HEK293 (cell line): Measurements from ENCODE around the gene RBP2.

Experiments used
- CTCF ChIA-PET: fragments of 350-600 bp; formaldehyde crosslinking; extraction: SDS; loops from one replicate; lab custom pipeline; 2021; ENCODE audit warnings: antibody characterized with exemption; lab: Yijun Ruan, JAX
- POLR2A ChIA-PET: fragments of 300-600 bp; formaldehyde crosslinking; extraction: SDS; loops from one replicate; lab custom pipeline; 2020; ENCODE audit warnings: antibody characterized with exemption, inconsistent platforms; lab: Yijun Ruan, JAX
- H3K27ac ChIP-seq: fragments of 200-500 bp; sonication (Bioruptor generic); 2 replicates; pipeline ENCODE4 v1.5.1; 2014; ENCODE audit warnings: low read depth, low read length, control low read depth, inconsistent platforms; ENCODE audit errors: extremely low read depth
- H3K36me3 ChIP-seq, 2 experiments: fragments of 200-500 bp in 1 of 2; sonication (Bioruptor generic) in 1 of 2; 1 replicate in 1 of 2; 2 replicates in 1 of 2; pipeline ENCODE4 v1.5.1; 2014 to 2017; ENCODE audit warnings: inconsistent platforms in 2 of 2, low read length in 2 of 2; ENCODE audit not compliant: control insufficient read depth in 2 of 2, insufficient read depth in 1 of 2
- H3K4me1 ChIP-seq: fragments of 200-500 bp; sonication (Bioruptor generic); 2 replicates; pipeline ENCODE4 v1.5.1; 2014; ENCODE audit warnings: mild to moderate bottlenecking, low read length, inconsistent platforms; ENCODE audit not compliant: control insufficient read depth, insufficient read depth
- H3K4me3 ChIP-seq: 2 replicates; pipeline ENCODE4 v1.5.1; 2011; ENCODE audit warnings: low read depth, mild to moderate bottlenecking, control low read depth, low read length, moderate library complexity
- H3K9me3 ChIP-seq: fragments of 200-500 bp; sonication (Bioruptor generic); 2 replicates; pipeline ENCODE4 v1.5.1; 2014; ENCODE audit warnings: low read depth, low read length, inconsistent platforms; ENCODE audit not compliant: control insufficient read depth, insufficient read depth
- GLI4 ChIP-seq: fragments of 450-650 bp; formaldehyde crosslinking; IDR thresholded peaks from 2 replicates; pipeline ENCODE4 v1.5.1; 2016; ENCODE audit warnings: missing biosample characterization, missing genetic modification characterization
- HOXD13 ChIP-seq: sonication (generic); formaldehyde crosslinking; IDR thresholded peaks from 2 replicates; pipeline ENCODE4 v1.8.0; 2022; ENCODE audit warnings: missing genetic modification reagents, borderline replicate concordance
- ZBTB48 ChIP-seq: fragments of 450-650 bp; formaldehyde crosslinking; IDR thresholded peaks from 2 replicates; pipeline ENCODE4 v1.5.1; 2016; ENCODE audit warnings: missing biosample characterization, missing genetic modification characterization
- ZBTB49 ChIP-seq: fragments of 450-650 bp; formaldehyde crosslinking; IDR thresholded peaks from 2 replicates; pipeline ENCODE4 v1.5.1; 2016; ENCODE audit warnings: missing biosample characterization, missing genetic modification characterization, low read depth
- ZBTB7A ChIP-seq: fragments of 450-650 bp; formaldehyde crosslinking; IDR thresholded peaks from 2 replicates; pipeline ENCODE4 v1.5.1; 2016; ENCODE audit warnings: low read depth, missing biosample characterization, missing genetic modification characterization
- ZNF148 ChIP-seq: fragments of 450-650 bp; formaldehyde crosslinking; IDR thresholded peaks from 2 replicates; pipeline ENCODE4 v1.5.0; 2017; ENCODE audit warnings: missing biosample characterization, missing genetic modification characterization, borderline replicate concordance
- ZNF221 ChIP-seq: fragments of 450-650 bp; formaldehyde crosslinking; IDR thresholded peaks from 2 replicates; pipeline ENCODE4 v1.5.1; 2017; ENCODE audit warnings: missing biosample characterization, missing genetic modification characterization, borderline replicate concordance
- ZNF266 ChIP-seq: fragments of 450-650 bp; formaldehyde crosslinking; IDR thresholded peaks from 2 replicates; pipeline ENCODE4 v1.5.1; 2016; ENCODE audit warnings: missing biosample characterization, missing genetic modification characterization, low read depth
- ZNF398 ChIP-seq: fragments of 450-650 bp; formaldehyde crosslinking; IDR thresholded peaks from 2 replicates; pipeline ENCODE4 v1.5.1; 2017; ENCODE audit warnings: missing biosample characterization, missing genetic modification characterization
- ZNF433 ChIP-seq: fragments of 450-650 bp; formaldehyde crosslinking; IDR thresholded peaks from 2 replicates; pipeline ENCODE4 v1.5.1; 2016; ENCODE audit warnings: missing biosample characterization, missing genetic modification characterization, low read depth
- ZNF521 ChIP-seq: fragments of 450-650 bp; formaldehyde crosslinking; IDR thresholded peaks from 2 replicates; pipeline ENCODE4 v1.5.1; 2017; ENCODE audit warnings: missing biosample characterization, mild to moderate bottlenecking, missing genetic modification characterization
- ZNF529 ChIP-seq: fragments of 450-650 bp; formaldehyde crosslinking; IDR thresholded peaks from 2 replicates; pipeline ENCODE4 v1.5.1; 2017; ENCODE audit warnings: missing genetic modification characterization, missing biosample characterization; ENCODE audit not compliant: insufficient replicate concordance
- ZNF548 ChIP-seq: fragments of 450-650 bp; formaldehyde crosslinking; IDR thresholded peaks from 2 replicates; pipeline ENCODE4 v1.5.1; 2016; ENCODE audit warnings: missing biosample characterization, missing genetic modification characterization
- ZNF558 ChIP-seq: fragments of 450-650 bp; formaldehyde crosslinking; IDR thresholded peaks from 2 replicates; pipeline ENCODE4 v1.5.1; 2016; ENCODE audit warnings: missing biosample characterization, missing genetic modification characterization
- ZNF560 ChIP-seq: fragments of 450-650 bp; formaldehyde crosslinking; IDR thresholded peaks from 2 replicates; pipeline ENCODE4 v1.5.1; 2017; ENCODE audit warnings: missing biosample characterization, missing genetic modification characterization, borderline replicate concordance
- ZNF610 ChIP-seq: fragments of 450-650 bp; formaldehyde crosslinking; IDR thresholded peaks from 2 replicates; pipeline ENCODE4 v1.5.1; 2016; ENCODE audit warnings: missing biosample characterization, missing genetic modification characterization, borderline replicate concordance
- ZNF629 ChIP-seq: fragments of 450-650 bp; formaldehyde crosslinking; IDR thresholded peaks from 2 replicates; pipeline ENCODE4 v1.5.1; 2017; ENCODE audit warnings: missing biosample characterization, missing genetic modification characterization
- ZNF692 ChIP-seq: fragments of 450-650 bp; formaldehyde crosslinking; IDR thresholded peaks from 2 replicates; pipeline ENCODE4 v1.5.1; 2016; ENCODE audit warnings: missing biosample characterization, missing genetic modification characterization
- ZNF704 ChIP-seq: fragments of 450-650 bp; formaldehyde crosslinking; IDR thresholded peaks from 2 replicates; pipeline ENCODE4 v1.5.1; 2016; ENCODE audit warnings: missing biosample characterization, missing genetic modification characterization
- ZNF837 ChIP-seq: fragments of 450-650 bp; formaldehyde crosslinking; IDR thresholded peaks from 2 replicates; pipeline ENCODE4 v1.5.1; 2016; ENCODE audit warnings: missing biosample characterization, missing genetic modification characterization
- ZNF843 ChIP-seq: fragments of 450-650 bp; formaldehyde crosslinking; IDR thresholded peaks from 2 replicates; pipeline ENCODE4 v1.5.1; 2016; ENCODE audit warnings: missing biosample characterization, missing genetic modification characterization

Gene RBP2

GRCh38 chr3:139421040-139421439 is 55.3 kb downstream of the RBP2 start (continued):
- no peak for TF ChIP-seq ZNF398 (tag by site-specific recombination)
- no peak for TF ChIP-seq ZNF148 (tag by site-specific recombination)
- TF ChIP-seq ZBTB7A, result no peak
- TF ChIP-seq ZNF843 (tag by site-specific recombination), result no peak
- no peak for TF ChIP-seq ZNF610

GRCh38 chr3:139418144-139418543 is 58.2 kb downstream of the RBP2 start:
- CTCF ChIA-PET, result no interaction called here
- Histone ChIP-seq H3K4me1 (no peaks in the 10 kb centered on the region), H3K9me3 (no peaks in the 10 kb centered on the region), H3K36me3 (peaks cover 0 to 2% of the 10 kb centered on the region in 2 experiments; a peak in 1 of 3 replicates), H3K4me3 (no peak overlapping the region), H3K27ac (no peak overlapping the region)
- POLR2A ChIA-PET, result no interaction called here
- TF ChIP-seq ZNF837 (tag by site-specific recombination), result no peak
- no peak for TF ChIP-seq ZNF521
- TF ChIP-seq ZNF398 (tag by site-specific recombination), result no peak
- TF ChIP-seq ZNF433, result no peak
- no peak for TF ChIP-seq ZBTB48 (tag by site-specific recombination)
- no peak for TF ChIP-seq ZNF629 (tag by site-specific recombination)
- TF ChIP-seq ZBTB49 (tag by site-specific recombination), result no peak
- TF ChIP-seq ZNF692 (tag by site-specific recombination), result no peak
- no peak for TF ChIP-seq GLI4 (tag by site-specific recombination)
- TF ChIP-seq ZNF558 (tag by site-specific recombination), result no peak
- TF ChIP-seq HOXD13 (CRISPR knock-in tag), result no peak
- TF ChIP-seq ZNF266, result no peak
- no peak for TF ChIP-seq ZNF529 (tag by site-specific recombination)
- no peak for TF ChIP-seq ZNF560 (tag by site-specific recombination)
- no peak for TF ChIP-seq ZNF548 (tag by site-specific recombination)
- TF ChIP-seq ZNF704 (tag by site-specific recombination), result no peak
- TF ChIP-seq ZNF221 (tag by site-specific recombination), result no peak
